Measurements from ENCODE around the gene METTL25B. TPM values are rescaled to one million over a fixed set of nuclear protein-coding genes. Genes with fewer than 3 reads are reported as not detected.

Gene METTL25B
- total and polyA plus RNA-seq, 8 donors = 15.2 to 90.2 (median 53.5) TPM

- TF ChIP-seq POLR2AphosphoS5 (IDR thresholded peaks at IDR 0.05) (no peak), POLR2A (IDR thresholded peaks at IDR 0.05) (no peak), CTCF (IDR thresholded peaks at IDR 0.05) (no peak), EP300 (IDR thresholded peaks at IDR 0.05) (no peak)
- no peak overlapping the region for H3K4me3 ChIP-seq
- H3K27me3 ChIP-seq = no peaks in the 10 kb centered on the region
- no peak for DNase-seq
- H3K27ac ChIP-seq = peak overlapping the region in 3 of 5 donors; percentile 97 to 98 (median 98)
- 74 to 82% (median 79%) methylated on average over 14 of the region's 14 CpGs for WGBS, 5 donors
- H3K4me1 ChIP-seq = peaks cover 49 to 71% (median 69%) of the 10 kb centered on the region in 4 donors
- no peaks in the 10 kb centered on the region for H3K9me3 ChIP-seq
- peaks cover 24 to 41% (median 35%) of the 10 kb centered on the region in 4 donors for H3K36me3 ChIP-seq
- intact Hi-C loops (cut with DNase I; ENCODE audit: low total_unique reads) = no loop called here
These were observed 16.6 kb downstream of the METTL25B start for GRCh38 chr1:156744786-156745419.

GRCh38 chr1:156745881-156746280, 17.6 kb downstream of the METTL25B start:
- TF ChIP-seq POLR2A (IDR thresholded peaks at IDR 0.05) (no peak), CTCF (IDR thresholded peaks at IDR 0.05) (no peak), POLR2AphosphoS5 (IDR thresholded peaks at IDR 0.05) (no peak), EP300 (IDR thresholded peaks at IDR 0.05) (no peak)
- H3K4me3 ChIP-seq = peak overlapping the region; percentile 79 to 99 (median 88)
- 56 to 64% (median 60%) methylated on average over 3 of the region's 3 CpGs for WGBS, 5 donors
- peaks cover 52 to 71% (median 68%) of the 10 kb centered on the region in 4 donors for H3K4me1 ChIP-seq
- H3K27ac ChIP-seq = peak overlapping the region in 4 of 5 donors; percentile 97 to 98 (median 98)
- intact Hi-C loops (cut with DNase I; ENCODE audit: low total_unique reads) = no loop called here
- H3K36me3 ChIP-seq = peaks cover 24 to 41% (median 35%) of the 10 kb centered on the region in 4 donors
- DNase-seq = no peak
- H3K9me3 ChIP-seq = no peaks in the 10 kb centered on the region
- no peaks in the 10 kb centered on the region for H3K27me3 ChIP-seq

GRCh38 chr1:156746406-156746727, 18.1 kb downstream of the METTL25B start:
- Histone ChIP-seq H3K4me1 (peaks cover 52 to 70% (median 67%) of the 10 kb centered on the region in 4 donors), H3K27ac (peak overlapping the region; percentile 85 to 98 (median 98)), H3K9me3 (no peaks in the 10 kb centered on the region), H3K36me3 (peaks cover 24 to 41% (median 35%) of the 10 kb centered on the region in 4 donors), H3K27me3 (no peaks in the 10 kb centered on the region), H3K4me3 (peak overlapping the region; percentile 79 to 99 (median 88))
- intact Hi-C loops (cut with DNase I; ENCODE audit: low total_unique reads) = no loop called here
- DNase-seq = no peak
- no peak for TF ChIP-seq CTCF (IDR thresholded peaks at IDR 0.05)
- no peak for TF ChIP-seq POLR2A (IDR thresholded peaks at IDR 0.05)
- WGBS, 5 donors = 39 to 51% (median 46%) methylated on average over 9 of the region's 9 CpGs

GRCh38 chr1:156746728-156747631, 18.7 kb downstream of the METTL25B start:
- Histone ChIP-seq H3K27me3 (no peaks in the 10 kb centered on the region), H3K27ac (peak overlapping the region; percentile 85 to 98 (median 98)), H3K4me3 (peak overlapping the region; percentile 79 to 99 (median 88)), H3K9me3 (no peaks in the 10 kb centered on the region), H3K36me3 (peaks cover 24 to 37% (median 33%) of the 10 kb centered on the region in 4 donors), H3K4me1 (peaks cover 46 to 64% (median 61%) of the 10 kb centered on the region in 4 donors)
- peak; percentile 88 to 97 for DNase-seq
- intact Hi-C loops (cut with DNase I; ENCODE audit: low total_unique reads) = no loop called here
- TF ChIP-seq POLR2AphosphoS5 (IDR thresholded peaks at IDR 0.05) (peak in 2 of 3 donors; percentile 13 to 62), CTCF (IDR thresholded peaks at IDR 0.05) (peak in 1 of 7 experiments; percentile 5), EP300 (IDR thresholded peaks at IDR 0.05) (peak; percentile 13), POLR2A (IDR thresholded peaks at IDR 0.05) (no peak)
- 1 to 4% (median 2%) methylated on average over 17 to 25 of the region's 29 CpGs for WGBS, 5 donors

Data from stomach (tissue), 9 donors.